ENCODE measurements around the gene ARHGAP26. TPM values are rescaled to one million over a fixed set of nuclear protein-coding genes. Genes with fewer than 3 reads are reported as not detected.

ARHGAP26 gene
- polyA plus RNA-seq, 1 donor (not counting 4 experiments of a cell fraction or from before 2014, with no cell fraction given), result 3.9 TPM

- Histone ChIP-seq H3K4me2 (ENCODE audit: control insufficient read depth, extremely low read depth, insufficient read depth, low read depth, low read length) (peak overlapping the region; percentile 87), H3K4me3 (ENCODE audit: control insufficient read depth in 2 of 3, extremely low read depth in 1 of 3, insufficient read depth in 2 of 3, low read depth in 1 of 3, low read length in 3 of 3) (no peak overlapping the region), H3K79me2 (ENCODE audit: control insufficient read depth, insufficient read depth, low read length) (no peaks in the 10 kb centered on the region), H2AFZ (ENCODE audit: control insufficient read depth, low read length) (no peak overlapping the region), H3K9me1 (ENCODE audit: control insufficient read depth, extremely low read depth, insufficient read depth, low read length) (no peaks in the 10 kb centered on the region), H3K9me3 (ENCODE audit: control insufficient read depth, low read depth, low read length) (no peaks in the 10 kb centered on the region), H3K27me3 (ENCODE audit: control insufficient read depth, extremely low read depth, insufficient read depth, low read length) (no peaks in the 10 kb centered on the region), H3K4me1 (ENCODE audit: control insufficient read depth, extremely low read depth, insufficient read depth, low read length) (peaks cover 52% of the 10 kb centered on the region), H3K27ac (ENCODE audit: control insufficient read depth, insufficient read depth, low read length) (peak overlapping the region; percentile 99), H3K9ac (ENCODE audit: control insufficient read depth, extremely low read depth, insufficient read depth, low read length) (peak overlapping the region; percentile 42), H3K36me3 (ENCODE audit: control insufficient read depth in 2 of 2, extremely low read depth in 1 of 2, insufficient read depth in 2 of 2, low read length in 2 of 2) (no peaks in the 10 kb centered on the region), H4K20me1 (ENCODE audit: control insufficient read depth, extremely low read depth, insufficient read depth, low read length) (no peaks in the 10 kb centered on the region)
- DNase-seq (ENCODE audit: low read depth, low spot score) (no peak), FAIRE-seq (peak; percentile 34)
- no peak for TF ChIP-seq EZH2 (IDR thresholded peaks at IDR 0.05; ENCODE audit: low read length)
- TF ChIP-seq, protein P1, sequence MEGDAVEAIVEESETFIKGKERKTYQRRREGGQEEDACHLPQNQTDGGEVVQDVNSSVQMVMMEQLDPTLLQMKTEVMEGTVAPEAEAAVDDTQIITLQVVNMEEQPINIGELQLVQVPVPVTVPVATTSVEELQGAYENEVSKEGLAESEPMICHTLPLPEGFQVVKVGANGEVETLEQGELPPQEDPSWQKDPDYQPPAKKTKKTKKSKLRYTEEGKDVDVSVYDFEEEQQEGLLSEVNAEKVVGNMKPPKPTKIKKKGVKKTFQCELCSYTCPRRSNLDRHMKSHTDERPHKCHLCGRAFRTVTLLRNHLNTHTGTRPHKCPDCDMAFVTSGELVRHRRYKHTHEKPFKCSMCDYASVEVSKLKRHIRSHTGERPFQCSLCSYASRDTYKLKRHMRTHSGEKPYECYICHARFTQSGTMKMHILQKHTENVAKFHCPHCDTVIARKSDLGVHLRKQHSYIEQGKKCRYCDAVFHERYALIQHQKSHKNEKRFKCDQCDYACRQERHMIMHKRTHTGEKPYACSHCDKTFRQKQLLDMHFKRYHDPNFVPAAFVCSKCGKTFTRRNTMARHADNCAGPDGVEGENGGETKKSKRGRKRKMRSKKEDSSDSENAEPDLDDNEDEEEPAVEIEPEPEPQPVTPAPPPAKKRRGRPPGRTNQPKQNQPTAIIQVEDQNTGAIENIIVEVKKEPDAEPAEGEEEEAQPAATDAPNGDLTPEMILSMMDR (optimal IDR thresholded peaks at IDR 0.05 in 1 of 3, IDR thresholded peaks at IDR 0.05 in 1 of 3, conservative IDR thresholded peaks at IDR 0.05 in 1 of 3; ENCODE audit: extremely low read depth in 1 of 3, insufficient read depth in 2 of 3, low read length in 3 of 3), result no peak
- dilution Hi-C loops (cut with MboI; ENCODE audit: extremely low pct_ligation_motif_present, low sequenced_read_pairs), result no loop called here
Observed at GRCh38 chr5:143243103-143243502, 472.9 kb downstream of the ARHGAP26 start.

- Histone ChIP-seq H2AFZ (ENCODE audit: control insufficient read depth, low read length) (peak overlapping the region; percentile 66), H3K27me3 (ENCODE audit: control insufficient read depth, extremely low read depth, insufficient read depth, low read length) (no peaks in the 10 kb centered on the region), H3K27ac (ENCODE audit: control insufficient read depth, insufficient read depth, low read length) (peak overlapping the region; percentile 99), H3K9me3 (ENCODE audit: control insufficient read depth, low read depth, low read length) (no peaks in the 10 kb centered on the region), H3K79me2 (ENCODE audit: control insufficient read depth, insufficient read depth, low read length) (no peaks in the 10 kb centered on the region), H4K20me1 (ENCODE audit: control insufficient read depth, extremely low read depth, insufficient read depth, low read length) (no peaks in the 10 kb centered on the region), H3K9ac (ENCODE audit: control insufficient read depth, extremely low read depth, insufficient read depth, low read length) (peak overlapping the region; percentile 83), H3K4me3 (ENCODE audit: control insufficient read depth in 2 of 3, extremely low read depth in 1 of 3, insufficient read depth in 2 of 3, low read depth in 1 of 3, low read length in 3 of 3) (peak overlapping the region in 2 of 3 experiments; percentile 50 to 54), H3K36me3 (ENCODE audit: control insufficient read depth in 2 of 2, extremely low read depth in 1 of 2, insufficient read depth in 2 of 2, low read length in 2 of 2) (no peaks in the 10 kb centered on the region), H3K4me2 (ENCODE audit: control insufficient read depth, extremely low read depth, insufficient read depth, low read depth, low read length) (peak overlapping the region; percentile 87), H3K4me1 (ENCODE audit: control insufficient read depth, extremely low read depth, insufficient read depth, low read length) (peaks cover 59% of the 10 kb centered on the region), H3K9me1 (ENCODE audit: control insufficient read depth, extremely low read depth, insufficient read depth, low read length) (no peaks in the 10 kb centered on the region)
- FAIRE-seq (peak; percentile 95), DNase-seq (ENCODE audit: low read depth, low spot score) (peak; percentile 90)
- TF ChIP-seq, protein P1 (optimal IDR thresholded peaks at IDR 0.05 in 1 of 3, IDR thresholded peaks at IDR 0.05 in 1 of 3, conservative IDR thresholded peaks at IDR 0.05 in 1 of 3; ENCODE audit: extremely low read depth in 1 of 3, insufficient read depth in 2 of 3, low read length in 3 of 3), result no peak
- no peak for TF ChIP-seq EZH2 (IDR thresholded peaks at IDR 0.05; ENCODE audit: low read length)
- dilution Hi-C loops (cut with MboI; ENCODE audit: extremely low pct_ligation_motif_present, low sequenced_read_pairs), result no loop called here
Observed at GRCh38 chr5:143244000-143244736, 474.0 kb downstream of the ARHGAP26 start.

All from keratinocyte (primary cell).